Measurements from ENCODE around the gene KDM4C.

GRCh38 chr9:7103771-7104170, 346.0 kb downstream of the KDM4C start:
- TF ChIP-seq EZH2 (IDR thresholded peaks at IDR 0.05; ENCODE audit: insufficient read depth, poor library complexity, severe bottlenecking) (no peak), EZH2phosphoT487 (IDR thresholded peaks at IDR 0.05; ENCODE audit: insufficient read depth, low read depth) (no peak)
